GM21737 (cell line): ENCODE data around the gene ABCF1.
"Not testable (repeated sequence)": the region's sequence is repeated elsewhere in the genome, so short reads cannot be mapped to it uniquely, and the experiment has no call there.

Experiments
- ATAC-seq: cut with Tn5 transposase; IDR thresholded peaks from one replicate; pipeline ENCODE4 v1.9.1; 2021; ENCODE audit warnings: mild to moderate bottlenecking, moderate library complexity; ENCODE audit not compliant: unreplicated experiment

ABCF1 gene

DNA sequence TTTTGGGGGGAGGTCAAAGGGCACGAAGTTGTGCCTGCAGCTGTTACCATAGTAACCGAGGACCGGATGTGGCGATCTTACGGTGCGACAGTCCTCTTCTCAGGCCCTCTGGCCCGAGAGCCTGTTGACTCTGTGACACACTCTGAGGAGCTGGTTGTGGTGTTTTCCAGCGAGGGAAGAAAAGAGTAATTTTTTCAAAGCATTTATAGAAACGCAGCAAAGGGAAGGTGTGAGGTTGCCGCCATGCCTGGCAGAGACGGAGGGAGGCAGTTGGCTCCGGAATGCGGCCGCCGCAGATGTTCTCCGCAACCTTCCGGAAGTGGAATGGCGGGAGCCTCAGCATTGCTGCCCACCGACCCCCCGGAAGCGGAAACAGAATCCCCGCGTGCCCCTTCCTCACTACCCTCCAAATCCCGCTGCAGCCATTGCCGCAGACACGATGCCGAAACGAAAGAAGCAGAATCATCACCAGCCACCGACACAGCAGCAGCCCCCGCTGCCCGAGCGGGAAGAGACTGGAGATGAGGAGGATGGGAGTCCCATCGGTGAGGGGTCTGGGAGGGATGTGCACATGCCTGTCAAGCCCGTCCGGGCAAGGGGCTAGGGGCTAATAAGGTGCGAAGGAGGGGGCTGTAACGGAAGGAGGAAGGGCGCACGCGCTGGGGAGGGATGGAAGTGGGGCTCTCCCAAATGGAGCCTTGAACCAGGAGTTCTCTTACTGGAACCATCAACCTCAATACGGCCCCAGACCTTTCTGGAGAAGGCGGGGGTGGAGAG lies 14.1 kb upstream of the ABCF1 start, which contains the start of gene PRR3:
Gene PRR3, plus strand, starts transcription at position 390 of the 777 bp plus-strand sequence. Its CDS starts 50 bp downstream, at position 440.
- peak; percentile 48 for ATAC-seq

DNA sequence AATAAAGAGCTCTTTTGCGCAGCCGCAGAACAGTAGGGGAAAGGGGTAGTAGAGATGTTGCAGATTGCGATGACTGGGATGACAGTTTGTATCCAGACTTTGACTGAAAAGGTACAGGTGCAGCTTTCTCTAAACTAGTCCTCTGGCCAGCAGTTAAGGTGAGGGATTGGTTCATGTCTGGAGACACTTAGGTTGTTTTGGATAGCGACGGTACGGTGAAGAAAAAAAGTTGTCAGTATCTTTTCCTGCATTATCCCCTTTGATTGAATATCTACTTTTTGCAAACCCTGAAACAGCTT lies 13.6 kb upstream of the ABCF1 start:
- no peak for ATAC-seq

DNA sequence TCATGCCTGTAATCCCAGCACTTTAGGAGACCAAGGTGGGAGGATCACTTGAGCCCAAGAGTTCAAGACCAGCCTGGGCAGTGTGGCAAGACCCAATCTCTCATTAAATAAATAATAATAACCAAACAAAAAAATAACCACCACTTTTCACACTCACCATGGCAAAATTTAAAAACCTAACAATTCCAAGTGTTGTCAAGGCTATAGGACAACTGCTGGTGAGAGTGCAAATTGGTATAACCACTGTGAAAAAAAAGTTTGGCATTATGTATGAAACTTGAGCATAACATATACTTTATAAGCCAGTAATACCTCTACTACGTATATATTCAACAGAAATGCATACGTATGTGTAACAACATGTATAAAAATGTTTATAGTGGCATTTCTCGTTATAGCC lies 10.3 kb upstream of the ABCF1 start:
- no peak for ATAC-seq

- ATAC-seq = no peak
Observed at GRCh38 chr6:30562470-30563425, 8.5 kb upstream of the ABCF1 start.

DNA sequence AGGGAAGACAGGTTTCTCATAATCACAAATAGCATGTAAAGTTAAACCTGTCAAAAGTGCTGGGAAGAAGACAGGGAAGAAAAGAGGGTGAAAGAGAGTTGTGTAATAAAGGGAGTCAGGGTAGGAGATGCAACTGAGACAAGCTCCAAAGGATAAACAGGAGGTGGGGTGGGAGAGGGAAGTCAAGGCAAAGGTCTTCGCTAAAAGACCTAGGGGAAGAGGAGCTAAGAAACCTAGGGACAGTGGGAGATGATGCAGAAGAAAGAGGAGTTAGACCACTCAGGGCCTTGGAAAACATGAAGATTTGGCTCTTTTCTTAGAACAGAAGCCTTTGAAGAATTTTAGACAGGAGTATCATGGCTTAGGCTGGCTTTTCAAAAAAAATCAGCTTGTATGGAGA lies 7.1 kb upstream of the ABCF1 start:
- ATAC-seq = no peak

GRCh38 chr6:30565772-30566171 lies 5.5 kb upstream of the ABCF1 start:
- ATAC-seq = no peak

GRCh38 chr6:30568245-30568644 lies 3.0 kb upstream of the ABCF1 start:
- no peak for ATAC-seq

DNA sequence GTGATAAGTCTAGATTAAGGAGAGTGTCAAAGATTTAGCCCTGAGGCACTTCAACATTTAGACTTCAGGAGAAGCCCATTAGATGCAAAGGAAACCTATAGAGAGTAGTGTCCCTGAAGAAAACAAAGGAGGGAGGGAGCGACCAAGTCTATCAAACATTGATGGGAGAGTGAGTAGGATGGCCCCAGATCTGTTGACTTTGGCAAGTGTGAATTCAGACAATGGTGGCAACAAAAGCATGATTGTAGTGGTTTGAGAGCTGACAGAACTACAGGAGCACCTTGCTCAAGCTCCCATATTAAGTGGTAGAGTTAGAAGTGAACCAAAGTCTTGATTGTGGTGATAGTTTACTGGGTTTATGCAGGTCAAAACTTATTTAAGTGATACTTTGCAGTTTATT lies 979 bp upstream of the ABCF1 start:
- no peak for ATAC-seq

DNA sequence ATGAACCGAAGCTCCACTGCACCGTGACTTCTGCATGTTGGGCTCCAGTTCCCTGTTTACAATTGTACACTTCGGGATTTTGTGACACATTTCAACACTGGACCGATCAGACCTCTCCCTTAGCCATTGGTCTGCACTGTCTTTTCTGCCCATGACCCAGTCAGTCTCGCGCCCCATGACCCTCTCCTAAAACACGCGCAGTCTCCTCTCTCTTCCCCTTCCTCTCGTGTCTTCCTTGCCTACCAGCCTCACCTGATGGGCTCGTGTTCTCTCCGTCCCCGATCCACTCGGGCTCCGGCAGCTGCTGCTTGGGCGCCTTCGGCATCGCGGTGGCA lies 535 bp upstream of the ABCF1 start:
- ATAC-seq = peak; percentile 13

DNA sequence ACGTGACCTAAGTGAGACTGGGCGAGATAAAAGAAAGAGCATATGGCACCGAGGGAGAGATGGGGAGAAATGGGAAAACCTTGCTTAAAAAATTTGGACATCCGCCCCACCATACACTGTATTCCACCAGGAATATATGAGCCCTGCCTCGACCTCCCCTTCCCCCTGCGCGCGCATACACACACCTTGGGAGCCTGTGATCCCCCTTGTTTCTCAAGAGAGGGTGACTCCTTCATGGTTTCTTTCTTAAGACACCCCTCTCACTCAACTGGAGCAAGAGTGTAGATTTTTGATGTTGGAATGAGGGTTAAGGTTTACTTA lies 480 bp downstream of the ABCF1 start:
- ATAC-seq = no peak

GRCh38 chr6:30572148-30572547 lies 906 bp downstream of the ABCF1 start:
- no peak for ATAC-seq

DNA sequence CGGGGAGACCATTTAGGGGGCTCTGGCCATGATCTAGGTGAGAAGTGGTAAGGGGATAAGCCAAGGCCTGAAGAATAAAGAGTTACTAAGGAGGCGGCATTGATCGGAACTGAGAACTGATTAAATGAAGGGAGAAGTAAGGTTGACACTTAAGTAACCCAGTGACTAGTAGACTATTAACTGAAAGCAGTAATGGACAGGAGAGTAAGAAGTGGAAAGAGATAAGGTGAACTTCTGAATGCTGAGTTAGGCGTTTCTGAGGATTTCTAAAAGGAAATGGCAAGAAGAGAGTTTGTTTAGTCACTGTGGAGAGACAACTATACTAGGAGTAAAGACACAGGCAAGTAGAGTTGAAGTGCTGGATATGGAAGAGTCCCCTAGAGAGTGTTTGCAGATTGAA lies 1.9 kb downstream of the ABCF1 start:
- no peak for ATAC-seq

DNA sequence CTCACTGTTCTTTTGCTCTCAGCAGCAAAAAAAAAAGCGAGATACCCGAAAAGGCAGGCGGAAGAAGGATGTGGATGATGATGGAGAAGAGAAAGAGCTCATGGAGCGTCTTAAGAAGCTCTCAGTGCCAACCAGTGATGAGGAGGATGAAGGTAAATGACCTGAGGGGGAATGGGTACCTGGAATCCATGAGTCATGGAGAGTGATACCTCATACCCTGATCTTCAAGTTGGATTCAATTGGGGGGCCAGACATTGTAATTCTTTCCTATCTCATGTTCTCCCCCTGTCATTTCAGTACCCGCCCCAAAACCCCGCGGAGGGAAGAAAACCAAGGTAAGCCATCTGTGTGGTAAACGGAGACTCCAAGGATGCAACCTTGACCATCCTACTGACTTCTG lies 6.8 kb downstream of the ABCF1 start:
- ATAC-seq = no peak

GRCh38 chr6:30583921-30584320 lies 12.7 kb downstream of the ABCF1 start:
- no peak for ATAC-seq

DNA sequence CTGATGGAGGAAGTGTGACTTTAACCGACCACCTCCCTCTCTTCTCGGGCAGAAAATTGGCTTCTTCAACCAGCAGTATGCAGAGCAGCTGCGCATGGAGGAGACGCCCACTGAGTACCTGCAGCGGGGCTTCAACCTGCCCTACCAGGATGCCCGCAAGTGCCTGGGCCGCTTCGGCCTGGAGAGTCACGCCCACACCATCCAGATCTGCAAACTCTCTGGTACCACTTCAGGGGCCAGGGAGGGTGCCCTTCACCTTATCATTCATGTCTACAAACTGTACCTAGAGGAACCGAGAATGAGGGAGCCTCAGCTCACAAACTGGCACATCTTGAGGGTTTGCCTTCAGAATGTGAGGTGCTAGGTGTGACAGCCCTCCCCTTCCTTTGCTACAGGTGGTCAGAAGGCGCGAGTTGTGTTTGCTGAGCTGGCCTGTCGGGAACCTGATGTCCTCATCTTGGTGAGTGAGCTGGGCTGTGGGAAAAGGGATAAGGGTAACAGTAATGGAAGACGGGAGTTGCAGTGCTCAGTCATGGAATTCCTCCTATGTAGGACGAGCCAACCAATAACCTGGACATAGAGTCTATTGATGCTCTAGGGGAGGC lies 18.6 kb downstream of the ABCF1 start:
- ATAC-seq = no peak

DNA sequence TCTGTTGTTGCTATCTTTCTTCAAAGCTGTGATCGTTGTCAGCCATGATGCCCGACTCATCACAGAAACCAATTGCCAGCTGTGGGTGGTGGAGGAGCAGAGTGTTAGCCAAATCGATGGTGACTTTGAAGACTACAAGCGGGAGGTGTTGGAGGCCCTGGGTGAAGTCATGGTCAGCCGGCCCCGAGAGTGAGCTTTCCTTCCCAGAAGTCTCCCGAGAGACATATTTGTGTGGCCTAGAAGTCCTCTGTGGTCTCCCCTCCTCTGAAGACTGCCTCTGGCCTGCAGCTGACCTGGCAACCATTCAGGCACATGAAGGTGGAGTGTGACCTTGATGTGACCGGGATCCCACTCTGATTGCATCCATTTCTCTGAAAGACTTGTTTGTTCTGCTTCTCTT lies 19.3 kb downstream of the ABCF1 start:
- ATAC-seq = no peak

- ATAC-seq = no peak
Observed at GRCh38 chr6:30591008-30591407, 19.8 kb downstream of the ABCF1 start.

DNA sequence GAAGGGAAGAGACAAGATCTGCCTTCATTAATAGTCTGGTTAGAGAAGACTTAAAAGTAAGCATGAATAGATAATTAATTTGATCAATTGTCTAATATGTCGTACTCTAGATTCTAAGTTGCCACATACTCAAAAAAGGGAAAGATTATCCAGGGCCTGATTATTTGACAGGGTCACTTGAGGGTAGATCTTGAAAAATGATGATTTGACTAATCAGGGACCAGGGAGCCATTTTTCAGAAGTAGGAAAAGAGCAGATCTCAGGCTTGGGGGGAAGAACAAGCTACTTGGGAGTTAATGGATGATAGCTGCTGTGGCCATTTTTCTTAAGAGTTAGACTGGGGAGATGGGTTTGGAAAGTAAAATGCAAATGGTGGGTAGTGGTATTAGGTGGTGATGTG lies 21.0 kb downstream of the ABCF1 start:
- no peak for ATAC-seq

DNA sequence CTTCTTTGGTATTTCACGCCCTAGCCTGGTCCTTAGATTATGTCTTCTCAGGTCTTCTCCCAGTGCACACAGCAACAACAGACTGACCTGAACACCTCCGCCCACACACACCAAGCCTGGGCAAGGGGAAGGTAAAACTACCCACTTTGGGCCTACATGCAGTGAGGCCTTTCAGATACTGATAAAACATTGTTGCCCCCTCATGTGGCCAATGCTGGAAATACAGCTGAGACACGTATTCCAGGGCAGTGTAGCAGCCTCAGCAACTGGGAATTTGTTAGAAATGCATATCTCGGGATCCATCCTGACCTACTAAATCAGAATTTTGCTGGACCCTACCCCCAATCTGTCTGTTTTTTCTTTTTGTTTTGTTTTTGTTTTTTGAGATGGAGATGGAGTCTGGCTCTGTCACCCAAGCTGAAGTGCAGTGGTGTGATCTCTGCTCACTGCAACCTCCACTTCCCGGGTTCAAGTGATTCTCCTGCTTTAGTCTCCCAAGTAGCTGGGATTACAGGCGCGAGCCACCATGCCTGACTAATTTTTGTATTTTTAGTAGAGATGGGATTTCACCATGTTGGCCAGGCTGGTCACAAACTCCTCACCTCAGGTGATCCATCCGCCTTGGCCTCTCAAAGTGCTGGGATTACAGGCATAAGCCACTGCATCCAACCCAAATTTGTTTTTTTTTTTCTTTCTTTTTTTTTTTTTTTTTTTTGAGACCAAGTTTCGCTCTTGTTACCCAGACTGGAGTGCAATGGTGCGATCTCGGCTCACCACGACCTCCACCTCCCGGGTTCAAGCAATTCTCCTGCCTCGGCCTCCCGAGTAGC lies 26.3 kb downstream of the ABCF1 start:
- ATAC-seq = not testable (repeated sequence)

- ATAC-seq = no peak
Observed at GRCh38 chr6:30598912-30599624, 27.8 kb downstream of the ABCF1 start.
